H9 (cell line): Measurements from ENCODE around the gene RNF40. TPM values are rescaled to one million over a fixed set of nuclear protein-coding genes. Genes with fewer than 3 reads are reported as not detected.
A peak's percentile ranks its signal among the peaks of the same experiment; 100 is the strongest.

Source experiments
- DNase-seq: peaks from one replicate; pipeline ENCODE4 v3.0.0-alpha.2; 2017
- H2AFZ ChIP-seq: one replicate; pipeline ENCODE4 v1.6.1; 2013; ENCODE audit warnings: mild to moderate bottlenecking, low read length, control low read depth, moderate library complexity
- H2AK5ac ChIP-seq: 2 replicates; pipeline ENCODE4 v1.6.1; 2013; ENCODE audit warnings: low read length, control low read depth, mixed read lengths; ENCODE audit not compliant: insufficient read length
- H2BK120ac ChIP-seq: one replicate; pipeline ENCODE4 v1.6.1; 2013; ENCODE audit warnings: low read depth, mild to moderate bottlenecking, low read length, control low read depth, inconsistent platforms; ENCODE audit not compliant: poor library complexity, severe bottlenecking
- H2BK12ac ChIP-seq: 2 replicates; pipeline ENCODE4 v1.6.1; 2013; ENCODE audit warnings: low read length, control low read depth, mixed read lengths, low read depth; ENCODE audit not compliant: insufficient read length
- H2BK15ac ChIP-seq: 2 replicates; pipeline ENCODE4 v1.6.1; 2013; ENCODE audit warnings: low read depth, low read length, control low read depth
- H2BK20ac ChIP-seq: one replicate; pipeline ENCODE4 v1.6.1; 2013; ENCODE audit warnings: low read depth, mild to moderate bottlenecking, low read length, control low read depth, inconsistent platforms; ENCODE audit not compliant: poor library complexity, severe bottlenecking
- H2BK5ac ChIP-seq: 2 replicates; pipeline ENCODE4 v1.6.1; 2013; ENCODE audit warnings: low read length, control low read depth, mixed read lengths; ENCODE audit not compliant: insufficient read length
- H3K14ac ChIP-seq: 2 replicates; pipeline ENCODE4 v1.6.1; 2013; ENCODE audit warnings: low read length, control low read depth; ENCODE audit not compliant: insufficient read depth
- H3K18ac ChIP-seq: 2 replicates; pipeline ENCODE4 v1.6.1; 2013; ENCODE audit warnings: low read depth, mild to moderate bottlenecking, mixed read lengths, low read length, control low read depth; ENCODE audit not compliant: insufficient read length
- H3K23ac ChIP-seq: 2 replicates; pipeline ENCODE4 v1.6.1; 2013; ENCODE audit warnings: low read length, control low read depth, mixed read lengths, low read depth; ENCODE audit not compliant: insufficient read length
- H3K23me2 ChIP-seq: 2 replicates; pipeline ENCODE4 v1.6.1; 2013; ENCODE audit warnings: low read depth, mild to moderate bottlenecking, mixed read lengths, low read length, control low read depth; ENCODE audit not compliant: insufficient read length, poor library complexity, severe bottlenecking
- H3K27ac ChIP-seq: 2 replicates; pipeline ENCODE4 v1.5.1; 2013; ENCODE audit warnings: low read length, control low read depth, mixed read lengths, low read depth; ENCODE audit not compliant: insufficient read length
- H3K27me3 ChIP-seq: 2 replicates; pipeline ENCODE4 v1.6.1; 2013; ENCODE audit warnings: low read length, control low read depth, inconsistent platforms; ENCODE audit not compliant: insufficient read depth
- H3K4ac ChIP-seq: 2 replicates; pipeline ENCODE4 v1.6.1; 2013; ENCODE audit warnings: low read depth, mild to moderate bottlenecking, control low read depth, inconsistent platforms, low read length, moderate library complexity
- H3K4me1 ChIP-seq: 2 replicates; pipeline ENCODE4 v1.6.1; 2013; ENCODE audit warnings: low read length, control low read depth, inconsistent platforms; ENCODE audit not compliant: insufficient read depth
- H3K4me2 ChIP-seq: 2 replicates; pipeline ENCODE4 v1.6.1; 2013; ENCODE audit warnings: low read length, control low read depth, mixed read lengths; ENCODE audit not compliant: insufficient read length, insufficient read depth
- H3K56ac ChIP-seq: 2 replicates; pipeline ENCODE4 v1.6.1; 2013; ENCODE audit warnings: low read depth, mild to moderate bottlenecking, mixed read lengths, low read length, control low read depth; ENCODE audit not compliant: insufficient read length
- H3K79me1 ChIP-seq: 2 replicates; pipeline ENCODE4 v1.6.1; 2013; ENCODE audit warnings: low read depth, mild to moderate bottlenecking, moderate library complexity, low read length, control low read depth, inconsistent platforms; ENCODE audit not compliant: insufficient read depth, poor library complexity, severe bottlenecking
- H3K79me2 ChIP-seq: 2 replicates; pipeline ENCODE4 v1.6.1; 2013; ENCODE audit warnings: low read length, control low read depth, inconsistent platforms; ENCODE audit not compliant: insufficient read depth
- H3K9ac ChIP-seq: 2 replicates; pipeline ENCODE4 v1.6.1; 2013; ENCODE audit warnings: low read length, control low read depth, mixed read lengths; ENCODE audit not compliant: insufficient read length; ENCODE audit errors: extremely low read depth
- H3K9me3 ChIP-seq: one replicate; pipeline ENCODE4 v1.6.1; 2013; ENCODE audit warnings: low read depth, low read length, inconsistent platforms; ENCODE audit not compliant: control insufficient read depth
- H3T11ph ChIP-seq: one replicate; pipeline ENCODE4 v1.6.1; 2013; ENCODE audit warnings: mild to moderate bottlenecking, low read length, control low read depth, inconsistent platforms
- H4K20me1 ChIP-seq: one replicate; pipeline ENCODE4 v1.6.1; 2013; ENCODE audit not compliant: control insufficient read depth, insufficient read length, insufficient read depth
- H4K5ac ChIP-seq: 2 replicates; pipeline ENCODE4 v1.6.1; 2013; ENCODE audit warnings: low read depth, mild to moderate bottlenecking, mixed read lengths, low read length, control low read depth; ENCODE audit not compliant: insufficient read length
- H4K8ac ChIP-seq: replicated peaks from 2 replicates; pipeline ENCODE4 v1.6.1; 2013; ENCODE audit warnings: low read length, control low read depth, mixed read lengths, low read depth; ENCODE audit not compliant: insufficient read length
- H4K91ac ChIP-seq: 2 replicates; pipeline ENCODE4 v1.6.1; 2013; ENCODE audit warnings: low read depth, mild to moderate bottlenecking, moderate library complexity, mixed read lengths, low read length, control low read depth; ENCODE audit not compliant: insufficient read length
- H3K27ac Mint-ChIP-seq, 3 experiments: 2 replicates in 2 of 3; 3 replicates in 1 of 3; pipeline ENCODE4 v1.8.0; 2020 to 2021; ENCODE audit warnings: mixed read lengths in 3 of 3, mild to moderate bottlenecking in 1 of 3, moderate library complexity in 1 of 3
- H3K27me3 Mint-ChIP-seq: 2 replicates; pipeline ENCODE4 v1.8.0; 2021; ENCODE audit warnings: low read depth, mild to moderate bottlenecking, moderate library complexity, mixed read lengths
- H3K36me3 Mint-ChIP-seq, 3 experiments: 2 replicates in 2 of 3; 3 replicates in 1 of 3; pipeline ENCODE4 v1.8.0; 2020 to 2021; ENCODE audit warnings: low read depth in 3 of 3, mixed read lengths in 3 of 3; ENCODE audit not compliant: insufficient read depth in 1 of 3
- H3K4me1 Mint-ChIP-seq, 2 experiments: 2 replicates each; pipeline ENCODE4 v1.8.0; 2020; ENCODE audit warnings: mixed read lengths in 2 of 2
- H3K4me3 Mint-ChIP-seq, 2 experiments: 2 replicates in 1 of 2; 3 replicates in 1 of 2; pipeline ENCODE4 v1.8.0; 2020 to 2021; ENCODE audit warnings: mild to moderate bottlenecking in 2 of 2, mixed read lengths in 2 of 2, moderate library complexity in 1 of 2
- H3K9me3 Mint-ChIP-seq, 2 experiments: 2 replicates in 1 of 2; 3 replicates in 1 of 2; pipeline ENCODE4 v1.8.0; 2020; ENCODE audit warnings: mild to moderate bottlenecking in 2 of 2, mixed read lengths in 2 of 2, moderate library complexity in 1 of 2
- WGBS: extraction: QIAGEN DNeasy Blood & Tissue Kit; methylation state at CpG from one replicate; pipeline ENCODE4 v1.1.7; 2013; ENCODE audit warnings: missing lambda C conversion rate, low lambda C conversion rate, mixed read lengths; ENCODE audit not compliant: insufficient read length; ENCODE audit errors: extremely low coverage; 5-methylcytosine and 5-hydroxymethylcytosine counted together
- total RNA-seq: library from RNA; stranded (reverse); gene quantifications from 2 replicates; pipeline ENCODE4 v1.2.1, GENCODE V29; 2021
- TF ChIP-seq, protein P1 (sequence below): fragments of 200-600 bp; sonication (generic); conservative IDR thresholded peaks from 3 replicates; pipeline ENCODE4 v1.8.0; 2021; ENCODE audit warnings: antibody characterized with exemption, mild to moderate bottlenecking

RNF40 gene
- total RNA-seq, 1 experiment from 2014 or later: 103 TPM

DNA sequence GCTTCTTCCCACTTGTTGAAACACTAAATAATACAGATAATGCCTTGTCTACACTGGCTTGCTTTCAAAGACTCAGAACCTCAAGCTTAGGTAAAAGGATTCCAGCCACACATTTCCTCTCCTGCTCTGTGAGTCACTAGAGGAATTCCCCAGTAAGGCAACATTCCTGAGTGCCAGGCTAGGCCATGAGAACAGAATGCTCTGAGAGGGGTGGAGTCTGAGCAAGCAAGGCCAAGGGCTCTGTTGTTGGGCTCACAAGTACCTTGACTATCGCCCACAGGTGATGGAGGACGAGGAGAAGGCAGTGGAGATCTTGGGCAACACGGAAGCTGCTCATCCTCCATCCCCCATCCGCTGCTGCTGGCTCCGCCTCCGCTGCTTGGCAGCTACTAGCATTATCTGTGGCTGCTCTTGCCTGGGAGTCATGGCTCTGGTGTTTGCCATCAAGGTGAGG, 20.6 kb upstream of the RNF40 start:
- Histone ChIP-seq H2BK120ac (no peak overlapping the region), H3K56ac (no peak overlapping the region), H2BK20ac (no peak overlapping the region), H4K5ac (no peak overlapping the region), H3K18ac (no peak overlapping the region), H2BK15ac (no peak overlapping the region), H3K23ac (no peak overlapping the region), H3K27ac (no peak overlapping the region), H3T11ph (no peak overlapping the region), H3K79me2 (no peaks in the 10 kb centered on the region), H3K9ac (no peak overlapping the region), H3K4me1 (no peaks in the 10 kb centered on the region), H3K4ac (no peak overlapping the region), H2BK5ac (no peak overlapping the region), H3K14ac (no peak overlapping the region), H2BK12ac (no peak overlapping the region), H3K9me3 (no peaks in the 10 kb centered on the region), H2AK5ac (no peak overlapping the region), H3K23me2 (no peaks in the 10 kb centered on the region), H3K79me1 (no peaks in the 10 kb centered on the region), H2AFZ (no peak overlapping the region), H3K4me2 (no peak overlapping the region), H3K27me3 (no peaks in the 10 kb centered on the region), H4K8ac (no peak overlapping the region), H4K20me1 (no peaks in the 10 kb centered on the region), H4K91ac (no peak overlapping the region)
- DNase-seq: peak; percentile 63
- Mint-ChIP-seq H3K4me3 (no peak overlapping the region), H3K4me1 (peaks cover 10 to 17% of the 10 kb centered on the region in 2 experiments), H3K27ac (peak overlapping the region in 2 of 3 experiments; percentile 51 to 58; a peak in 4 of 7 replicates), H3K36me3 (peaks cover 16 to 65% (median 47%) of the 10 kb centered on the region in 3 experiments; a peak in 6 of 7 replicates), H3K9me3 (no peaks in the 10 kb centered on the region), H3K27me3 (no peaks in the 10 kb centered on the region)
- TF ChIP-seq, protein P1, sequence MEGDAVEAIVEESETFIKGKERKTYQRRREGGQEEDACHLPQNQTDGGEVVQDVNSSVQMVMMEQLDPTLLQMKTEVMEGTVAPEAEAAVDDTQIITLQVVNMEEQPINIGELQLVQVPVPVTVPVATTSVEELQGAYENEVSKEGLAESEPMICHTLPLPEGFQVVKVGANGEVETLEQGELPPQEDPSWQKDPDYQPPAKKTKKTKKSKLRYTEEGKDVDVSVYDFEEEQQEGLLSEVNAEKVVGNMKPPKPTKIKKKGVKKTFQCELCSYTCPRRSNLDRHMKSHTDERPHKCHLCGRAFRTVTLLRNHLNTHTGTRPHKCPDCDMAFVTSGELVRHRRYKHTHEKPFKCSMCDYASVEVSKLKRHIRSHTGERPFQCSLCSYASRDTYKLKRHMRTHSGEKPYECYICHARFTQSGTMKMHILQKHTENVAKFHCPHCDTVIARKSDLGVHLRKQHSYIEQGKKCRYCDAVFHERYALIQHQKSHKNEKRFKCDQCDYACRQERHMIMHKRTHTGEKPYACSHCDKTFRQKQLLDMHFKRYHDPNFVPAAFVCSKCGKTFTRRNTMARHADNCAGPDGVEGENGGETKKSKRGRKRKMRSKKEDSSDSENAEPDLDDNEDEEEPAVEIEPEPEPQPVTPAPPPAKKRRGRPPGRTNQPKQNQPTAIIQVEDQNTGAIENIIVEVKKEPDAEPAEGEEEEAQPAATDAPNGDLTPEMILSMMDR: no peak
- WGBS: no CpG with 5 or more reads among the region's 6 CpGs
